Body of pancreas (tissue), 4 donors: ENCODE results near the gene DBF4B. TPM values are rescaled to one million over a fixed set of nuclear protein-coding genes. Genes with fewer than 3 reads are reported as not detected.

Experiments used
- ATAC-seq: fragments of 150-250 bp; one replicate; pipeline ENCODE4 v1.9.1; 2016
- DNase-seq, 4 donors: peaks; one replicate each; pipeline ENCODE4 v3.0.0-alpha.2; 2019
- H3K27ac ChIP-seq, 4 donors: fragments of 200-600 bp; sonication (generic); 1 replicate in 3 of 4; 2 replicates in 1 of 4; pipeline versions ENCODE4 v1.5.1 to v1.6.1; 2016 to 2019; ENCODE audit warnings: mild to moderate bottlenecking in 1 of 4, mixed read lengths in 1 of 4, moderate library complexity in 1 of 4
- H3K27me3 ChIP-seq, 2 donors: fragments of 200-600 bp; sonication (generic); one replicate each; pipeline ENCODE4 v1.6.0; 2016; ENCODE audit warnings: mild to moderate bottlenecking in 1 of 2
- H3K36me3 ChIP-seq, 2 donors: fragments of 200-600 bp; sonication (generic); replicated peaks in 1 of 2; 2 replicates each; pipeline ENCODE4 v1.5.1; 2016; ENCODE audit warnings: low read depth in 2 of 2; ENCODE audit not compliant: insufficient read depth in 1 of 2
- H3K4me1 ChIP-seq: fragments of 200-600 bp; sonication (generic); one replicate; pipeline ENCODE4 v1.6.0; 2016
- H3K4me3 ChIP-seq, 2 donors: fragments of 200-600 bp; sonication (generic); 1 replicate in 1 of 2; 2 replicates in 1 of 2; pipeline ENCODE4 v1.5.1; 2016 to 2019
- H3K9me3 ChIP-seq, 3 donors: fragments of 200-600 bp; sonication (generic); 1 replicate in 2 of 3; 2 replicates in 1 of 3; pipeline ENCODE4 v1.5.1; 2016
- CTCF ChIP-seq, 7 experiments: fragments of 450-650 bp in 4 of 7; fragments of 200-600 bp in 3 of 7; sonication (generic) in 3 of 7; IDR thresholded peaks; one replicate each; pipeline ENCODE4 v1.5.1; 2016 to 2019; ENCODE audit warnings: antibody characterized with exemption in 7 of 7
- POLR2A ChIP-seq, 3 donors: fragments of 450-650 bp; IDR thresholded peaks; one replicate each; pipeline ENCODE4 v1.6.1; 2016; ENCODE audit warnings: antibody characterized with exemption in 3 of 3, mild to moderate bottlenecking in 2 of 3
- WGBS, 2 donors: methylation state at CpG; one replicate each; pipeline ENCODE4 v1.1.5; 2017; 5-methylcytosine and 5-hydroxymethylcytosine counted together
- intact Hi-C: fragments of 100-400 bp; cut with DNase I; formaldehyde crosslinking; loops from one replicate; pipeline ENCODE4 v1.15.1; 2023
- total RNA-seq, 2 donors: library from RNA; depleted of rRNA; stranded (reverse); fragments of >200 nt; gene quantifications; one replicate each; pipeline ENCODE4 v1.1.0, GENCODE V29; 2016

The DBF4B gene
- total RNA-seq, 2 donors from 2014 or later: 2.0 to 3.4 TPM

- H3K4me1 ChIP-seq: peaks cover 12% of the 10 kb centered on the region
- 65% methylated on average over 3 of the region's 3 CpGs; no CpG with 5 or more reads in 1 of the 2 donors for WGBS, 2 donors
Observed at GRCh38 chr17:44759916-44760243, 51.4 kb downstream of the DBF4B start.

GRCh38 chr17:44760474-44761308 is 52.2 kb downstream of the DBF4B start:
- Histone ChIP-seq H3K9me3 (no peaks in the 10 kb centered on the region), H3K27ac (no peak overlapping the region), H3K4me1 (peaks cover 12% of the 10 kb centered on the region), H3K4me3 (no peak overlapping the region), H3K27me3 (peaks cover 0 to 19% of the 10 kb centered on the region in 2 donors), H3K36me3 (no peaks in the 10 kb centered on the region)
- 63 to 64% methylated on average over 13 of the region's 13 CpGs for WGBS, 2 donors
- intact Hi-C loops: no loop called here
- DNase-seq (no peak), ATAC-seq (no peak)
- no peak for TF ChIP-seq POLR2A (IDR thresholded peaks at IDR 0.05)
- TF ChIP-seq CTCF (IDR thresholded peaks at IDR 0.05): no peak

More at GRCh38 chr17:44759916-44760243, 51.4 kb downstream of the DBF4B start:
- DNase-seq (no peak), ATAC-seq (no peak)
- intact Hi-C loops: no loop called here
- Histone ChIP-seq H3K27ac (no peak overlapping the region), H3K4me3 (no peak overlapping the region), H3K27me3 (peaks cover 0 to 19% of the 10 kb centered on the region in 2 donors), H3K36me3 (no peaks in the 10 kb centered on the region), H3K9me3 (no peaks in the 10 kb centered on the region)
- no peak for TF ChIP-seq POLR2A (IDR thresholded peaks at IDR 0.05)
- TF ChIP-seq CTCF (IDR thresholded peaks at IDR 0.05): no peak

GRCh38 chr17:44761932-44762810 is 53.7 kb downstream of the DBF4B start:
- TF ChIP-seq CTCF (IDR thresholded peaks at IDR 0.05) (no peak), POLR2A (IDR thresholded peaks at IDR 0.05) (no peak)
- intact Hi-C loops: no loop called here
- WGBS, 2 donors: 55 to 58% methylated on average over 15 to 17 of the region's 17 CpGs
- ATAC-seq: no peak
- H3K4me3 ChIP-seq: no peak overlapping the region
- no peak overlapping the region for H3K27ac ChIP-seq
- H3K4me1 ChIP-seq: peaks cover 12% of the 10 kb centered on the region
- H3K9me3 ChIP-seq: no peaks in the 10 kb centered on the region
- H3K27me3 ChIP-seq: peaks cover 0 to 19% of the 10 kb centered on the region in 2 donors
- no peak for DNase-seq
- H3K36me3 ChIP-seq: no peaks in the 10 kb centered on the region

GRCh38 chr17:44763170-44763569 is 54.7 kb downstream of the DBF4B start:
- intact Hi-C loops: no loop called here

More at GRCh38 chr17:44763170-44763569, 54.7 kb downstream of the DBF4B start:
- Histone ChIP-seq H3K27me3 (peaks cover 0 to 19% of the 10 kb centered on the region in 2 donors), H3K36me3 (no peaks in the 10 kb centered on the region), H3K4me3 (no peak overlapping the region), H3K27ac (no peak overlapping the region), H3K9me3 (no peaks in the 10 kb centered on the region), H3K4me1 (peaks cover 12% of the 10 kb centered on the region)
- no peak for DNase-seq
- WGBS, 2 donors: 70 to 77% methylated on average over 3 to 5 of the region's 5 CpGs
- no peak for ATAC-seq
- TF ChIP-seq POLR2A (IDR thresholded peaks at IDR 0.05) (no peak), CTCF (IDR thresholded peaks at IDR 0.05) (no peak)
